ENCODE measurements around the gene TASP1.

DNA sequence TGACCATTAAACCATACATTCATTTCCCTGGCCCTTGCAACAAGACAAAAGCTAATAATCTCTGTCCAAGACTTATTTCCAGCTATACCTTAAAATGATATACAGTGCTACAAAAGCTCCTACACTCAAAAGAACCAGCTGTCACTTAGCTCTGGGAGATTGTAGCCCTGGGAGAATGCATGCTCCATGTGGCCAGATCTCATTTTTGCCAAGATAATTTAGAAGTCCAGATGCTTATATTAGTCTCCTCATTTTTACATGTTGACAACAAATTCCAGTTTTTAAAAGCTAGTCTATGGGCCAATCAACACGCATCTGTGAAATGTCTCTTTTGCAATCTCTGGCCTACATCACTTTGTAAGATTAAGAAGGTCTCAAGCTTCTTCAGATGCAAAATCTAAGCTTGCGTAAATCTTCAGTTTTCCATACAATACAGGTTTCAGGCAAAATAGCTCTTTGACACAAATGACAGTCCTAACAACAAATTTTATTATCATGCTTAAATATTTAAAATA is 27.1 kb downstream of the TASP1 start:
- TF ChIP-seq EZH2phosphoT487 (IDR thresholded peaks at IDR 0.05; ENCODE audit: low read depth), result no peak
- TF ChIP-seq CTCF (IDR thresholded peaks at IDR 0.05; ENCODE audit: low read depth, low read length), result no peak

All from OCI-LY3 (cell line).